Measurements from ENCODE around the gene TSTD2.

The TSTD2 gene

DNA sequence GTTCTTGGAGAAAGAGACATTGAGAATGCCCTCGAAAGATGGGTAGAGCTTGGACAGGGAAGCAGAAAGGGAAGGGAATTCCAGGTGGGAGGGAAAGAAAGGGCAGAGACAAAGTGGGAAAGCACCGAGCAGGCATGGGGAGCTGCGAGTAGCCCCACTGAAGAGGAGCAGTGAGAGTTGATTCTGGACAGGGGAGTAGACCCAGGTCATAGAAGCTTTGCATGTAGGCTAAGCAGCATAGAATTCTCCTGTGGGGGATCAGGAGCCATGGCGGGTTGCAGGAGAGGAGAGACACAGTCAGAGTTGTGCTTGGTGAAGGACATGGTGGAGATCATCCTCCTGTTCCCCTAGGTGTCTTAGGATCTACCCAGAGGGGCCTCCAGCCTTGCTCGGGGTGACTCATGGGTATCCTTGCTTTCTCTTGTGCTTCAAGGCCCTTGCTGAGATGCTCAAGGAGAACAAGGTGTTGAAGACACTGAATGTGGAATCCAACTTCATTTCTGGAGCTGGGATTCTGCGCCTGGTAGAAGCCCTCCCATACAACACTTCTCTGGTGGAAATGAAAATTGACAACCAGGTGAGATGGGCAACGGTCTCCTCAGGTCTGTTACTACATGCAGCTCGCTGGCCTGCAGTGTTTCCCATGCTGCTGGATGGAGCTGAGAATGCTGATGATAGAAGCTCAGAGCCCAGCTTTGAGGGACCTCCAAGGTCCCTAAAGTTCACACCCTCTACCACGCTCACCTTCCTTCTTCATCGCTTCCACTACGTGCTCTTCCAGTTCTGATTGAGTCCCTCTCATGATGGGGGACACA is 64.5 kb downstream of the TSTD2 start:
- Histone ChIP-seq H2AFZ (ENCODE audit: low read depth) (no peak overlapping the region), H4K20me1 (ENCODE audit: insufficient read depth) (no peaks in the 10 kb centered on the region), H3K79me2 (ENCODE audit: insufficient read depth, low read depth) (no peaks in the 10 kb centered on the region), H3K36me3 (ENCODE audit: insufficient read depth) (no peaks in the 10 kb centered on the region), H3K9ac (no peak overlapping the region), H3K4me3 (IDR thresholded peaks at IDR 0.05; ENCODE audit: insufficient read depth, low read depth, low read length) (no peak overlapping the region), H3K27ac (no peak overlapping the region), H3K4me2 (no peak overlapping the region), H3K4me1 (ENCODE audit: low read depth, poor library complexity, severe bottlenecking) (no peaks in the 10 kb centered on the region), H3K27me3 (ENCODE audit: insufficient read depth, low read depth) (no peaks in the 10 kb centered on the region)
- TF ChIP-seq, protein P1, sequence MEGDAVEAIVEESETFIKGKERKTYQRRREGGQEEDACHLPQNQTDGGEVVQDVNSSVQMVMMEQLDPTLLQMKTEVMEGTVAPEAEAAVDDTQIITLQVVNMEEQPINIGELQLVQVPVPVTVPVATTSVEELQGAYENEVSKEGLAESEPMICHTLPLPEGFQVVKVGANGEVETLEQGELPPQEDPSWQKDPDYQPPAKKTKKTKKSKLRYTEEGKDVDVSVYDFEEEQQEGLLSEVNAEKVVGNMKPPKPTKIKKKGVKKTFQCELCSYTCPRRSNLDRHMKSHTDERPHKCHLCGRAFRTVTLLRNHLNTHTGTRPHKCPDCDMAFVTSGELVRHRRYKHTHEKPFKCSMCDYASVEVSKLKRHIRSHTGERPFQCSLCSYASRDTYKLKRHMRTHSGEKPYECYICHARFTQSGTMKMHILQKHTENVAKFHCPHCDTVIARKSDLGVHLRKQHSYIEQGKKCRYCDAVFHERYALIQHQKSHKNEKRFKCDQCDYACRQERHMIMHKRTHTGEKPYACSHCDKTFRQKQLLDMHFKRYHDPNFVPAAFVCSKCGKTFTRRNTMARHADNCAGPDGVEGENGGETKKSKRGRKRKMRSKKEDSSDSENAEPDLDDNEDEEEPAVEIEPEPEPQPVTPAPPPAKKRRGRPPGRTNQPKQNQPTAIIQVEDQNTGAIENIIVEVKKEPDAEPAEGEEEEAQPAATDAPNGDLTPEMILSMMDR (conservative IDR thresholded peaks at IDR 0.05; ENCODE audit: low read depth, low read length) = no peak

DNA sequence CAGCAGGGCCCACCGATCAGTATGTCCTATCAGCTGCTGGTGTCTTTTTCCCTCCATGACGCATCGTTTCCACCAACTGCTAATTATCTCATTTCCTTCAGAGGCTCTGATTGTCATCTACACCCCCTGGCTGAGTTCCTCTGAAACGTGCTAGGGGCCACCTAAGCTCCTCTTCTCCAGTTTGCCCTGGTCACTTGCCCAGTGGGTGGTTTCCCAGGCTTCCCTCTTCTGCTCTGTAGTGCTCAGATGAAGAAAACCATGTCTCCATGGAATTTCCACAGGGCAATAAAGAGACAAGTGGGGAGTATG is 65.3 kb downstream of the TSTD2 start:
- Histone ChIP-seq H3K9ac (no peak overlapping the region), H3K36me3 (ENCODE audit: insufficient read depth) (no peaks in the 10 kb centered on the region), H3K4me1 (ENCODE audit: low read depth, poor library complexity, severe bottlenecking) (no peaks in the 10 kb centered on the region), H3K27me3 (ENCODE audit: insufficient read depth, low read depth) (no peaks in the 10 kb centered on the region), H3K27ac (no peak overlapping the region), H3K4me3 (IDR thresholded peaks at IDR 0.05; ENCODE audit: insufficient read depth, low read depth, low read length) (no peak overlapping the region), H4K20me1 (ENCODE audit: insufficient read depth) (no peaks in the 10 kb centered on the region), H2AFZ (ENCODE audit: low read depth) (no peak overlapping the region), H3K79me2 (ENCODE audit: insufficient read depth, low read depth) (no peaks in the 10 kb centered on the region), H3K4me2 (no peak overlapping the region)
- TF ChIP-seq, protein P1 (conservative IDR thresholded peaks at IDR 0.05; ENCODE audit: low read depth, low read length) = no peak

DNA sequence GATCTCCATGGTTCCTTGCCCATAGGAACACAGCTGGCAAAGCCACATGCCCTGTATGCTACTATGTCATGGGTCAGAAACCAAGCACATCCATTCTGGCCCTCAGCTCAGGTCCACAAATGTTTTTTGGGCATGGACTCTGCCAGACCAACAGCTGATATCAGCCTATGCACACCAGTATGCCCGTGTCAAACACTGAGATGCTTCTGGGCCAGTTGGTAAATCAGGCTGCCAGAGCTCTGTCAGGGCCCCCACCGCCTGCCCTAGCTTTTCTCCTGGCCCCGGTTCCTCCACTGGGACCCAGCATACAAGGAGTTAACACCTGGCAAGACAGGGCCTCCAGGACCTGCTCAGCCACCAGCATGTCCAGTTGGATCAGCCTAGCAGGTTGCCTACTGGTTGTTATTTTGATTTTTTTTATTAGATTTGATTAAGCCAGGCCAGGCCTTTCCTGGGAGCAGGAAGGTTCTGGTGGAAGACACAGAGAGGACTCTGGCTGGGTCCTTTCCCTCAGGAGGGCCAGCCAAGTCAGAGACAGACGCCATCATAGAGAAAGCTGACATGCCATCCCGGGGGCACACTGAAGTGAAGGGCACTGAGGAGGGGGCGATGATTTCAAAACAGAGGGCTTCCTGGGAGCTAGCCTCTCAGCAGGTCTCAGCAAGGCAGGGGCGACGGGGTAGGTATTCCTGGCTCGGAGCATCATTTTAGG is 65.8 kb downstream of the TSTD2 start:
- Histone ChIP-seq H3K79me2 (ENCODE audit: insufficient read depth, low read depth) (no peaks in the 10 kb centered on the region), H3K36me3 (ENCODE audit: insufficient read depth) (no peaks in the 10 kb centered on the region), H3K4me2 (no peak overlapping the region), H4K20me1 (ENCODE audit: insufficient read depth) (no peaks in the 10 kb centered on the region), H3K4me3 (IDR thresholded peaks at IDR 0.05; ENCODE audit: insufficient read depth, low read depth, low read length) (no peak overlapping the region), H2AFZ (ENCODE audit: low read depth) (no peak overlapping the region), H3K27ac (no peak overlapping the region), H3K9ac (no peak overlapping the region), H3K27me3 (ENCODE audit: insufficient read depth, low read depth) (no peaks in the 10 kb centered on the region), H3K4me1 (ENCODE audit: low read depth, poor library complexity, severe bottlenecking) (no peaks in the 10 kb centered on the region)
- TF ChIP-seq, protein P1 (conservative IDR thresholded peaks at IDR 0.05; ENCODE audit: low read depth, low read length) = no peak

DNA sequence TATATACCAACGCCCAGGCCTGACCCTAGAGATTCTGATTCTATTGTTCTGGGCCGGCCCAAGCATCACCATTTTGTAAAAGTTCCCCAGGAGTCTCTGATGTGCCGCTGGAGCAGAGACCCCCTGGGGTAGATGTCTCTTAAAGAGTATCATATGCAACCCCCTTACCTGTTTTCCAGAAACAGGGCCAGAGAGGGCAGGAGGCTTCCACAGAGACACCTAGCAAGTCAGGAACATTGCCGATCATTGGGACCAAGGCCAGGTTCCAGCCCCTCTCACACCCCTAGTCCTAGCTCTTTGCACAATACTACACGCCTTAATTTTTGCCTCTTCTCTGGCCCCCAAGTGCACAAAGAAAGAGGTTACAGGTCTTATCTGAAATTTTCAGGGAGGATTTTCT is 67.9 kb downstream of the TSTD2 start:
- H3K36me3 ChIP-seq (ENCODE audit: insufficient read depth) = no peaks in the 10 kb centered on the region
- H3K27me3 ChIP-seq (ENCODE audit: insufficient read depth, low read depth) = no peaks in the 10 kb centered on the region
- H2AFZ ChIP-seq (ENCODE audit: low read depth) = no peak overlapping the region
- H4K20me1 ChIP-seq (ENCODE audit: insufficient read depth) = no peaks in the 10 kb centered on the region
- H3K27ac ChIP-seq = no peak overlapping the region
- H3K4me3 ChIP-seq (IDR thresholded peaks at IDR 0.05; ENCODE audit: insufficient read depth, low read depth, low read length) = no peak overlapping the region
- H3K9ac ChIP-seq = no peak overlapping the region
- no peak overlapping the region for H3K4me2 ChIP-seq
- H3K4me1 ChIP-seq (ENCODE audit: low read depth, poor library complexity, severe bottlenecking) = peaks cover 14% of the 10 kb centered on the region
- TF ChIP-seq, protein P1 (conservative IDR thresholded peaks at IDR 0.05; ENCODE audit: low read depth, low read length) = no peak
- no peaks in the 10 kb centered on the region for H3K79me2 ChIP-seq (ENCODE audit: insufficient read depth, low read depth)
